Neuronal stem cell (in vitro differentiated cells): ENCODE results near the gene TIMP4.

Experiments
- DNase-seq: peaks from one replicate; pipeline ENCODE4 v3.0.0-alpha.2; 2013; ENCODE audit warnings: low spot score
- H2AFZ ChIP-seq: one replicate; pipeline ENCODE4 v1.6.1; 2013; ENCODE audit warnings: mild to moderate bottlenecking, low read length, inconsistent platforms
- H2AK5ac ChIP-seq: 2 replicates; pipeline ENCODE4 v1.6.1; 2013; ENCODE audit warnings: low read depth, mild to moderate bottlenecking, inconsistent platforms, low read length, moderate library complexity, mixed read lengths
- H2BK120ac ChIP-seq: 2 replicates; pipeline ENCODE4 v1.6.1; 2013; ENCODE audit warnings: low read depth, mild to moderate bottlenecking, inconsistent platforms, low read length, moderate library complexity, mixed read lengths
- H2BK12ac ChIP-seq: one replicate; pipeline ENCODE4 v1.6.1; 2013; ENCODE audit warnings: low read length, inconsistent platforms
- H2BK15ac ChIP-seq: 2 replicates; pipeline ENCODE4 v1.6.1; 2013; ENCODE audit warnings: mild to moderate bottlenecking, low read length, inconsistent platforms, mixed read lengths
- H2BK5ac ChIP-seq: one replicate; pipeline ENCODE4 v1.6.1; 2013; ENCODE audit warnings: inconsistent platforms, mild to moderate bottlenecking, low read length, moderate library complexity
- H3K14ac ChIP-seq: one replicate; pipeline ENCODE4 v1.6.1; 2013; ENCODE audit warnings: low read length, inconsistent platforms
- H3K18ac ChIP-seq: 2 replicates; pipeline ENCODE4 v1.6.1; 2013; ENCODE audit warnings: low read length, inconsistent platforms
- H3K23ac ChIP-seq: 2 replicates; pipeline ENCODE4 v1.6.1; 2013; ENCODE audit warnings: low read depth, mild to moderate bottlenecking, mixed read lengths, low read length, inconsistent platforms; ENCODE audit not compliant: poor library complexity
- H3K27ac ChIP-seq: replicated peaks from 3 replicates; pipeline ENCODE4 v1.5.1; 2013; ENCODE audit warnings: low read length, inconsistent platforms
- H3K27me3 ChIP-seq, 3 experiments: 2 replicates each; pipeline ENCODE4 v1.6.1; 2013; ENCODE audit warnings: low read length in 3 of 3, mild to moderate bottlenecking in 2 of 3, inconsistent platforms in 1 of 3, low read depth in 1 of 3, mixed read lengths in 1 of 3, moderate library complexity in 1 of 3; ENCODE audit not compliant: control insufficient read depth in 3 of 3, insufficient read depth in 3 of 3
- H3K36me3 ChIP-seq, 2 donors: replicated peaks in 1 of 2; 2 replicates each; pipeline ENCODE4 v1.6.1; 2013; ENCODE audit warnings: low read length in 2 of 2; ENCODE audit not compliant: control insufficient read depth in 2 of 2, insufficient read depth in 2 of 2
- H3K4ac ChIP-seq: 2 replicates; pipeline ENCODE4 v1.6.1; 2013; ENCODE audit warnings: inconsistent platforms, mild to moderate bottlenecking, low read length, moderate library complexity
- H3K4me1 ChIP-seq, 2 donors: 1 replicate in 1 of 2; 2 replicates in 1 of 2; pipeline ENCODE4 v1.6.1; 2013; ENCODE audit warnings: low read length in 2 of 2, low read depth in 1 of 2; ENCODE audit not compliant: control insufficient read depth in 2 of 2, insufficient read depth in 1 of 2
- H3K4me2 ChIP-seq: one replicate; pipeline ENCODE4 v1.6.1; 2013; ENCODE audit warnings: mild to moderate bottlenecking, low read length, inconsistent platforms; ENCODE audit not compliant: insufficient read depth, poor library complexity, severe bottlenecking
- H3K4me3 ChIP-seq, 2 donors: 2 replicates each; pipeline ENCODE4 v1.5.1; 2013; ENCODE audit warnings: low read length in 2 of 2, mild to moderate bottlenecking in 2 of 2, inconsistent platforms in 1 of 2, moderate library complexity in 1 of 2
- H3K79me1 ChIP-seq: one replicate; pipeline ENCODE4 v1.6.1; 2013; ENCODE audit warnings: low read depth, mild to moderate bottlenecking, inconsistent platforms, low read length, moderate library complexity
- H3K9ac ChIP-seq: one replicate; pipeline ENCODE4 v1.6.1; 2013; ENCODE audit warnings: mild to moderate bottlenecking, low read depth, low read length, inconsistent platforms; ENCODE audit not compliant: poor library complexity
- H3K9me3 ChIP-seq, 2 donors: replicated peaks in 1 of 2; 2 replicates each; pipeline versions ENCODE3 to v1.6.1; 2013; ENCODE audit warnings: low read length in 2 of 2, mild to moderate bottlenecking in 2 of 2, inconsistent platforms in 1 of 2, low read depth in 1 of 2, mixed read lengths in 1 of 2, moderate library complexity in 1 of 2; ENCODE audit not compliant: control insufficient read depth in 2 of 2, insufficient read depth in 1 of 2
- H4K8ac ChIP-seq: one replicate; pipeline ENCODE4 v1.6.1; 2013; ENCODE audit warnings: low read depth, mild to moderate bottlenecking, inconsistent platforms, low read length, moderate library complexity
- H4K91ac ChIP-seq: one replicate; pipeline ENCODE4 v1.6.1; 2013; ENCODE audit warnings: low read length, low read depth, mild to moderate bottlenecking, inconsistent platforms; ENCODE audit not compliant: poor library complexity
- WGBS, 2 donors: extraction: QIAGEN DNeasy Blood & Tissue Kit; methylation state at CpG; one replicate each; pipeline ENCODE4 v1.1.7; 2013; ENCODE audit warnings: missing lambda C conversion rate in 2 of 2, mixed read lengths in 1 of 2; ENCODE audit not compliant: insufficient read length in 2 of 2, insufficient replicate concordance in 1 of 2; ENCODE audit errors: extremely low coverage in 2 of 2; 5-methylcytosine and 5-hydroxymethylcytosine counted together

The TIMP4 gene

DNA sequence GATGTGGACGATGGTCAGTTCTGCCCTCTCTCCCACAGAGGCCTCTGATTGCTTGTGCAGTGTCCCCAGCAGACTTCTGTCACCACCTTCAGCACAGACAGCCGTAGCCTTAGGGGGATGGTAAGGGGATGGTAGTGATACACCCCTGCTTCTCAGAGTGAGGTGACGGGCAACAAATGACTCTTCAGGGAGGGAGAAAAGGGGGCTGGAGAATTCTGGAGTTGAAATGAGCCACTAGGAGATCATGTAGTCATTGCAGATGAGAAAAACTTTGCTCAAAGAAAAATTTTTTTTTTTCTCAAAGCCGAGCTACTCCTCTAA, 29.6 kb upstream of the TIMP4 start:
- Histone ChIP-seq H2BK12ac (no peak overlapping the region), H3K79me1 (no peaks in the 10 kb centered on the region), H3K9ac (no peak overlapping the region), H2AFZ (no peak overlapping the region), H3K14ac (no peak overlapping the region), H3K27me3 (peaks cover 0 to 19% (median 0%) of the 10 kb centered on the region in 3 experiments), H3K4me2 (no peak overlapping the region), H3K18ac (no peak overlapping the region), H2BK5ac (no peak overlapping the region), H2BK15ac (no peak overlapping the region), H3K9me3 (no peaks in the 10 kb centered on the region), H3K4me3 (no peak overlapping the region), H2AK5ac (no peak overlapping the region), H4K8ac (no peak overlapping the region), H2BK120ac (no peak overlapping the region), H3K36me3 (no peaks in the 10 kb centered on the region), H3K4ac (no peak overlapping the region), H3K4me1 (peaks cover 0 to 4% of the 10 kb centered on the region in 2 donors), H3K27ac (no peak overlapping the region), H3K23ac (no peak overlapping the region), H4K91ac (no peak overlapping the region)
- WGBS, 2 donors, result no CpG with 5 or more reads among the region's 4 CpGs
- DNase-seq, result no peak

DNA sequence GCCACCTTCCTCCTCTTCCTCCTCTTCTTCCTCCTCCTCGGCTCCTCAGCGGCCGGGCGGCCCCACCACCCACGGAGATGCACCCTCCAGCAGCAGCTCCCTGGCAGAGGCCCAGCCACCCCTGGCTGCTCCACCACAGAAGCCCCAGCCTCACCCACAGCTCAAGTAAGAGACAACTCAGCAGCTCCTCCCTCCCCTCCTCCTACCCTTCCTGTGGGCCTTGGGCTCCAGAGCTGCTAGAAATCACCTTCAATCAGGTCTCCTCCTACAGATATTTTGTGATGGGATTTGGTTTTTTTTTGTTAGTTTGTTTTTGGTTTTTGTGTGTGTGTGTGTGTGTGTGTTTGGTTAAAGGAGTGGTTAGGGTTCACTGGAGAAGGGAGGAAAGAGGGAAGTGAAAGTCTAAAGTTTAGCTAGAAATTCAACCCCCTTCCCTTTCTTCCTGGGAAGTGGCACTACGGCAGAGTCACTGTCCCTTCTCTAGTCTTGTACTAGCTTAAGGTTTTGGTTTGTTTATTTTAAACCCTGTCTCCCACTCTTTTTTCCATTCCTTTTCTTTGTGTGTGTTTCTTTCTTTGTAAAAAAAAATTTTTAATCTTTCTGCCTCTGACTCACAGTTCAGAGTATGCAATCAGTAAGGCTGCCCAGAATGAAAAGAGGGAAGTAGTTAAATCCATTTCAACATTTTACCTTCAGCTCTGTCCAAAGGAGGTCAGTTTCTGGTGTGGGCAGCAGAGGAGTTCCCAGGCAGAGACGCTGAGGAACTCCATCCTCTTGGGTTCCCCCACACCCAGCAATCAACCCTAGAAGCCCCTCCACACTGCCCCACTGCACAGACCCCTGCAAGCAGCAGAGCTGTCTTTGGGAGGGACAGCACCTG, 29.0 kb upstream of the TIMP4 start:
- H3K27ac ChIP-seq, result no peak overlapping the region

DNA sequence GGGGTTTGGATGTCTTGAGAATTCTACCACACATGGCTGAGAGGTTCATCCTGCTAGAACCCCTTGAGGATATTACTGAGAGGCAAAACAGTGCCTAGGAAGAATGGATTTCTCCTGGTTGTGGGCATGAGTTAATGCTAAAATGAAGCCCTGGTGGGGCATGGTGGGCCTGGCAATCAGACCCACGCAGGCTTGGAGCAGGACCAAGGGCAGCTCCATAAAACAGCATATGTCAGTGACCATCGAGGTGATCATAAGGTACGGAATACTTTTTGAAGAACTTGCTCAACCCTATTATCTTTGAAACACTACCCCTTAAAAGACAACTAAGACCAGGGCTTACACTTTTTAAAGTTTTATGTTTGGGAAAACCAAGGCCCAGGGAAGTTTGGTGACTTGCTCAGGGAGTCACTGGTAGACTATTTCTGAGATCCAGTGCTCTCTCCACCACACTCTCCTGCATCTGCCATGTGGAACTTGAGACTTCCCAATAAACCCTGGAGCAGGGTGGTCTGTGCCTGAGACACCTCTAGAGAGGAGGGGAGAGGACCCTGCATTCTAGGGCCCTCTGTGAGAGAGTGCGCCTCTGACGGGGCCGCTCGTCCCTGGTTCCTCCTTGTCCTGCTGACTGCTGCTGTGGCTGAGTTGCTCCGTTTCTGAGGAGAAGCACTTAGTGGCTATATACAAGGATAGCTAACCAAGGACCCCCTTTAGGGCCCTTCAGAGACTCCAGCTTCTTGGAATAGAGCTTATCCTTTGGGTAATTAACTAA, 28.0 kb upstream of the TIMP4 start:
- Histone ChIP-seq H3K14ac (no peak overlapping the region), H3K4me1 (peaks cover 0 to 4% of the 10 kb centered on the region in 2 donors), H3K4me2 (no peak overlapping the region), H3K4ac (no peak overlapping the region), H3K23ac (no peak overlapping the region), H3K18ac (no peak overlapping the region), H4K8ac (no peak overlapping the region), H3K79me1 (no peaks in the 10 kb centered on the region), H2AFZ (no peak overlapping the region), H2BK12ac (no peak overlapping the region), H3K4me3 (no peak overlapping the region), H3K27me3 (peaks cover 0 to 11% (median 0%) of the 10 kb centered on the region in 3 experiments), H3K27ac (no peak overlapping the region), H2BK120ac (no peak overlapping the region), H2BK15ac (no peak overlapping the region), H2BK5ac (no peak overlapping the region), H3K36me3 (no peaks in the 10 kb centered on the region), H3K9me3 (no peaks in the 10 kb centered on the region), H4K91ac (no peak overlapping the region), H2AK5ac (no peak overlapping the region), H3K9ac (no peak overlapping the region)
- DNase-seq, result no peak
- no CpG with 5 or more reads among the region's 8 CpGs for WGBS, 2 donors

More for the DNA sequence above, 29.0 kb upstream of the TIMP4 start:
- H3K9ac ChIP-seq, result no peak overlapping the region
- H3K4me1 ChIP-seq, result peaks cover 0 to 4% of the 10 kb centered on the region in 2 donors
- DNase-seq, result no peak
- H3K14ac ChIP-seq, result no peak overlapping the region
- H3K9me3 ChIP-seq, result no peaks in the 10 kb centered on the region
- H2AFZ ChIP-seq, result no peak overlapping the region
- no peaks in the 10 kb centered on the region for H3K79me1 ChIP-seq
- no peak overlapping the region for H3K4me2 ChIP-seq
- no peak overlapping the region for H2AK5ac ChIP-seq
- no peak overlapping the region for H3K4me3 ChIP-seq
- H4K91ac ChIP-seq, result no peak overlapping the region
- WGBS, 2 donors, result no CpG with 5 or more reads among the region's 7 CpGs
- H3K27me3 ChIP-seq, result peaks cover 0 to 17% (median 0%) of the 10 kb centered on the region in 3 experiments
- H3K4ac ChIP-seq, result no peak overlapping the region
- no peak overlapping the region for H4K8ac ChIP-seq
- H2BK120ac ChIP-seq, result no peak overlapping the region
- H2BK15ac ChIP-seq, result no peak overlapping the region
- no peak overlapping the region for H2BK12ac ChIP-seq
- no peak overlapping the region for H3K23ac ChIP-seq
- no peaks in the 10 kb centered on the region for H3K36me3 ChIP-seq
- H2BK5ac ChIP-seq, result no peak overlapping the region
- H3K18ac ChIP-seq, result no peak overlapping the region

DNA sequence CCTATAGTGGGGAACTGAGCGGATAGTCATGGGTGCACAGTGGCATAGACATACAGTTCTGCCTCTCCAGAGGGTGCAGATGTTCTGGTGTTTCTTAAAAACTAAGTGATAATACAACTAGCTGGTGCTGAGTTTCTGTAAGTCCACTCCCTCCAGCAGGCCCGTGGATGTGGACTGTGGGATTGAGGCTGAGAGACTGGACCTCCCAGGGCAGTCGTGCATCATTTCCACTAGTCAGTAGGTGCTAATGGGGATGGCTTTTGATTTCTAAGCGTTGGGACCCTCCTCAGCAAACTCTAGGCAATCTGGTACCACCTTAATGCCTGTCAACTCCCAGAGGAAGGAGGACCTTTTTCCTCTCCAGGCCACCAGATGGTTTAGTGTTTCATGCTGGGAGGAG, 27.3 kb upstream of the TIMP4 start:
- Histone ChIP-seq H2BK15ac (no peak overlapping the region), H3K4me3 (no peak overlapping the region), H3K18ac (no peak overlapping the region), H3K4me1 (peaks cover 0 to 4% of the 10 kb centered on the region in 2 donors), H4K8ac (no peak overlapping the region), H3K27ac (no peak overlapping the region), H2BK12ac (no peak overlapping the region), H3K79me1 (no peaks in the 10 kb centered on the region), H4K91ac (no peak overlapping the region), H2AK5ac (no peak overlapping the region), H3K4me2 (no peak overlapping the region), H3K14ac (no peak overlapping the region), H2AFZ (no peak overlapping the region), H2BK120ac (no peak overlapping the region), H3K23ac (no peak overlapping the region), H3K9ac (no peak overlapping the region), H3K9me3 (no peaks in the 10 kb centered on the region), H2BK5ac (no peak overlapping the region), H3K4ac (no peak overlapping the region), H3K27me3 (peaks cover 0 to 11% (median 0%) of the 10 kb centered on the region in 3 experiments), H3K36me3 (no peaks in the 10 kb centered on the region)
- WGBS, 2 donors, result no CpG with 5 or more reads among the region's 4 CpGs
- DNase-seq, result no peak
